Measurements from ENCODE around the gene USP16. TPM values are rescaled to one million over a fixed set of nuclear protein-coding genes. Genes with fewer than 3 reads are reported as not detected.

Gene USP16
- total and polyA plus RNA-seq, 2 of the 13 experiments (the other 11 are each of a cell fraction or from before 2014, with no cell fraction given) = 16.5 to 46.9 TPM

- TF ChIP-seq MAFK (conservative IDR thresholded peaks at IDR 0.05 in 1 of 2, IDR thresholded peaks at IDR 0.05 in 1 of 2; ENCODE audit: low read length in 2 of 2) (no peak), HNRNPUL1 (IDR thresholded peaks at IDR 0.05; ENCODE audit: low read depth, low read length) (no peak), ZBTB4 (CRISPR knock-in tag; IDR thresholded peaks at IDR 0.05; ENCODE audit: borderline replicate concordance) (no peak), NAIF1 (CRISPR knock-in tag; IDR thresholded peaks at IDR 0.05; ENCODE audit: borderline replicate concordance) (0 out of 2 replicates have a peak, but pooled peaks have one; percentile 52), ZNF724P (CRISPR knock-in tag; IDR thresholded peaks at IDR 0.05; ENCODE audit: borderline replicate concordance) (no peak), NR2C2 (CRISPR knock-in tag; IDR thresholded peaks at IDR 0.05; ENCODE audit: borderline replicate concordance) (peak; percentile 96), EEA1 (CRISPR knock-in tag; IDR thresholded peaks at IDR 0.05; ENCODE audit: borderline replicate concordance) (no peak), RAD51 (IDR thresholded peaks at IDR 0.05; ENCODE audit: borderline replicate concordance) (no peak), ISL2 (CRISPR knock-in tag; IDR thresholded peaks at IDR 0.05) (peak; percentile 69; the same call in 1 of the 2 replicates), IRF1 (CRISPR knock-in tag; IDR thresholded peaks at IDR 0.05; ENCODE audit: low read depth) (no peak), TAF15 (IDR thresholded peaks at IDR 0.05; ENCODE audit: low read depth, low read length, poor library complexity, severe bottlenecking) (no peak), ZNF672 (CRISPR knock-in tag; IDR thresholded peaks at IDR 0.05) (no peak), NBN (conservative IDR thresholded peaks at IDR 0.05) (no peak), RBAK (CRISPR knock-in tag; IDR thresholded peaks at IDR 0.05) (no peak), SMARCC2 (IDR thresholded peaks at IDR 0.05) (no peak), PRDM10 (CRISPR knock-in tag; IDR thresholded peaks at IDR 0.05; ENCODE audit: low read depth) (no peak)
- TF ChIP-seq, protein P1, sequence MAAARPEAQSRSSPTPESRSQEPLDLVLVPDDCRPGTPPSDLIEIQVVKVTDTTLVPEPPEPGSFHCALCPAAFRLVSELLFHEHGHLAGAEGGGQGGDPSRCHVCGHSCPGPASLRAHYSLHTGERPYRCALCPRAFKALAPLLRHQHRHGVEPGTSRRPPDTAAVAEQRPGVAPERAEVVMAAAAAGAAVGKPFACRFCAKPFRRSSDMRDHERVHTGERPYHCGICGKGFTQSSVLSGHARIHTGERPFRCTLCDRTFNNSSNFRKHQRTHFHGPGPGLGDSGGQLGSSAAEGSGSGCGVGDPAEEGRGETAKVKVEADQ (CRISPR knock-in tag; IDR thresholded peaks at IDR 0.05; ENCODE audit: borderline replicate concordance) = no peak
- TF ChIP-seq, protein P2, sequence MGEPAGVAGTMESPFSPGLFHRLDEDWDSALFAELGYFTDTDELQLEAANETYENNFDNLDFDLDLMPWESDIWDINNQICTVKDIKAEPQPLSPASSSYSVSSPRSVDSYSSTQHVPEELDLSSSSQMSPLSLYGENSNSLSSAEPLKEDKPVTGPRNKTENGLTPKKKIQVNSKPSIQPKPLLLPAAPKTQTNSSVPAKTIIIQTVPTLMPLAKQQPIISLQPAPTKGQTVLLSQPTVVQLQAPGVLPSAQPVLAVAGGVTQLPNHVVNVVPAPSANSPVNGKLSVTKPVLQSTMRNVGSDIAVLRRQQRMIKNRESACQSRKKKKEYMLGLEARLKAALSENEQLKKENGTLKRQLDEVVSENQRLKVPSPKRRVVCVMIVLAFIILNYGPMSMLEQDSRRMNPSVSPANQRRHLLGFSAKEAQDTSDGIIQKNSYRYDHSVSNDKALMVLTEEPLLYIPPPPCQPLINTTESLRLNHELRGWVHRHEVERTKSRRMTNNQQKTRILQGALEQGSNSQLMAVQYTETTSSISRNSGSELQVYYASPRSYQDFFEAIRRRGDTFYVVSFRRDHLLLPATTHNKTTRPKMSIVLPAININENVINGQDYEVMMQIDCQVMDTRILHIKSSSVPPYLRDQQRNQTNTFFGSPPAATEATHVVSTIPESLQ (CRISPR knock-in tag; conservative IDR thresholded peaks at IDR 0.05) = no peak
Observed at GRCh38 chr21:28992526-28993292, 31.8 kb upstream of the USP16 start, which contains the start of gene LTN1 (continued).

All from HepG2 (cell line).